GM12865 (cell line): ENCODE results near the gene CCDC9B.

Experiments used
- DNase-seq: peaks from one replicate; pipeline ENCODE4 v3.0.0; 2010; ENCODE audit warnings: low read depth
- H3K4me3 ChIP-seq: 2 replicates; pipeline ENCODE4 v1.5.1; 2011; ENCODE audit warnings: mild to moderate bottlenecking, low read depth, low read length, control low read depth
- CTCF ChIP-seq: IDR thresholded peaks from 2 replicates; pipeline ENCODE4 v1.5.1; 2011; ENCODE audit warnings: low read length, control low read depth, low read depth, inconsistent platforms; ENCODE audit not compliant: insufficient read depth; ENCODE audit errors: missing control alignments

The CCDC9B gene

GRCh38 chr15:40312370-40313158, 28.2 kb downstream of the CCDC9B start:
- TF ChIP-seq CTCF, result no peak
- DNase-seq, result no peak
- no peak overlapping the region for H3K4me3 ChIP-seq

- TF ChIP-seq CTCF, result no peak
- DNase-seq, result no peak
- no peak overlapping the region for H3K4me3 ChIP-seq
These were observed 29.7 kb downstream of the CCDC9B start for GRCh38 chr15:40310993-40311392.

GRCh38 chr15:40310001-40310959, 30.5 kb downstream of the CCDC9B start:
- peak; percentile 74 for TF ChIP-seq CTCF
- DNase-seq, result peak; percentile 66
- H3K4me3 ChIP-seq, result no peak overlapping the region

GRCh38 chr15:40309344-40309862, 31.3 kb downstream of the CCDC9B start:
- peak overlapping the region; percentile 84; the same call in 1 of the 2 replicates for H3K4me3 ChIP-seq
- DNase-seq, result no peak
- no peak for TF ChIP-seq CTCF

GRCh38 chr15:40307421-40308211, 33.1 kb downstream of the CCDC9B start, which contains the start of gene PLCB2:
PLCB2 (minus strand) TSS chr15:40307935; CDS start chr15:40307672, 263 bp downstream.
- peak; percentile 76 for DNase-seq
- peak; percentile 56 for TF ChIP-seq CTCF
- peak within 1 kb of the TSS; percentile 84 for H3K4me3 ChIP-seq

- H3K4me3 ChIP-seq, result peak overlapping the region; percentile 84
- no peak for TF ChIP-seq CTCF
- DNase-seq, result no peak
These were observed 33.8 kb downstream of the CCDC9B start for GRCh38 chr15:40306908-40307307.
